ENCODE measurements around the gene ZEB1.

ZEB1 gene

DNA sequence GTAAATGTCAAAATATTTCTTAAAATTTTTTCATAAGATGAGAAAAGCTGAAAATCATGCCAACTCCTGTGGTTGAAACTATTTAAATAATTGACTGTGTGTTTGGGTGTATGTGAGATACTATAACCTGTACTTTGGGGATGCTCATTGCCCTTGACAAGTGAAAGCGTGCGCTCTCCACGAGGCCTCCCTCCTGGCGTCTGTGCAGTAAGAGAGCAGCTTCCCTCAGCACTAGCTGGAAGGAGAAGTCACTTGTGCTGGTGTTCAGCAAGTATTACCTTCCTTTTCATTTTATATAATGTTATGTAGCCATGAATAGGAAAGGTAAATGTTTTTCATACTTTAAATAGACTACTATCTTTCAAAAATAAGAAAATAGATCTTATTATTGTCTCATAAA is 118.9 kb downstream of the ZEB1 start:
- H3K18ac ChIP-seq (ENCODE audit: low read length), result no peak overlapping the region
- no peak overlapping the region for H3K23ac ChIP-seq (ENCODE audit: low read depth, low read length, poor library complexity)

DNA sequence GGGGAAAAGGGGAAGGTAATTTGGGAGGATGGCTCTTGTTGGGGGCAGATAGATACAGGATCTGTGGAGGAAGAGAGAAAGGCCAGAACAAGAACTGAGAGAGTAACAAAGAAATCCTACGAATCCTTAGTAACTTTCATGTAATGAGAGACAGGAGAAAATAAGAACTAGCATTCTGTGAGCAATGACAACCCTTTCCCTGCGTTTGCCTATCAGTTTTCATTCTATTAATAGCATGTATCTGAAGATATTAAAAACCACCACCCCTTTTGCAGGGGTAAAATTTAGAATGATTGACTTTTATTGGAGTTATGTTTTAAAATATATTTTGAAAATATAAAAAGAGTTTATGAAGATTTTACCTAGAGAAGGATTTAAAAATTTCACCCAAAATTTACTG is 132.8 kb downstream of the ZEB1 start:
- H3K9me3 ChIP-seq (replicated peaks in 1 of 2; ENCODE audit: control insufficient read depth in 2 of 2, insufficient read depth in 1 of 2, low read depth in 1 of 2, low read length in 2 of 2), result peaks cover 0 to 7% of the 10 kb centered on the region in 2 donors
- H2BK120ac ChIP-seq (ENCODE audit: low read depth, low read length), result no peak overlapping the region
- no peak overlapping the region for H3K9ac ChIP-seq (ENCODE audit: low read depth, low read length, poor library complexity)
- H4K91ac ChIP-seq (ENCODE audit: low read depth, low read length, poor library complexity), result no peak overlapping the region
- no peak overlapping the region for H2BK12ac ChIP-seq (ENCODE audit: low read length)
- no peak for DNase-seq (ENCODE audit: low spot score)
- peaks cover 3% of the 10 kb centered on the region for H3K79me1 ChIP-seq (ENCODE audit: low read depth, low read length)
- no peak overlapping the region for H2AK5ac ChIP-seq (ENCODE audit: low read depth, low read length)
- H3K4me1 ChIP-seq (ENCODE audit: control insufficient read depth in 2 of 2, insufficient read depth in 1 of 2, low read depth in 1 of 2, low read length in 2 of 2), result no peaks in the 10 kb centered on the region
- H4K8ac ChIP-seq (ENCODE audit: low read depth, low read length), result no peak overlapping the region
- H3K4ac ChIP-seq (ENCODE audit: low read length), result no peak overlapping the region
- no peak overlapping the region for H3K14ac ChIP-seq (ENCODE audit: low read length)
- no peak overlapping the region for H2AFZ ChIP-seq (ENCODE audit: low read length)
- no peaks in the 10 kb centered on the region for H3K27me3 ChIP-seq (ENCODE audit: control insufficient read depth in 3 of 3, insufficient read depth in 3 of 3, low read depth in 1 of 3, low read length in 3 of 3)
- no peak overlapping the region for H2BK5ac ChIP-seq (ENCODE audit: low read length)
- no peak overlapping the region for H2BK15ac ChIP-seq (ENCODE audit: low read length)
- H3K18ac ChIP-seq (ENCODE audit: low read length), result no peak overlapping the region
- no peak overlapping the region for H3K27ac ChIP-seq (replicated peaks; ENCODE audit: low read length)
- WGBS, 2 donors (ENCODE audit: extremely low coverage in 2 of 2, insufficient read length in 2 of 2, insufficient replicate concordance in 1 of 2), result no CpG with 5 or more reads among the region's 2 CpGs
- H3K4me3 ChIP-seq (ENCODE audit: low read length in 2 of 2), result no peak overlapping the region
- H3K36me3 ChIP-seq (replicated peaks in 1 of 2; ENCODE audit: control insufficient read depth in 2 of 2, insufficient read depth in 2 of 2, low read length in 2 of 2), result no peaks in the 10 kb centered on the region
- no peak overlapping the region for H3K4me2 ChIP-seq (ENCODE audit: insufficient read depth, low read length, poor library complexity, severe bottlenecking)
- no peak overlapping the region for H3K23ac ChIP-seq (ENCODE audit: low read depth, low read length, poor library complexity)

More for the DNA sequence above, 118.9 kb downstream of the ZEB1 start:
- H3K9ac ChIP-seq (ENCODE audit: low read depth, low read length, poor library complexity), result no peak overlapping the region
- no peak overlapping the region for H3K4ac ChIP-seq (ENCODE audit: low read length)
- WGBS, 2 donors (ENCODE audit: extremely low coverage in 2 of 2, insufficient read length in 2 of 2, insufficient replicate concordance in 1 of 2), result no CpG with 5 or more reads among the region's 4 CpGs
- H3K14ac ChIP-seq (ENCODE audit: low read length), result no peak overlapping the region
- H3K27me3 ChIP-seq (ENCODE audit: control insufficient read depth in 3 of 3, insufficient read depth in 3 of 3, low read depth in 1 of 3, low read length in 3 of 3), result no peaks in the 10 kb centered on the region
- H2BK12ac ChIP-seq (ENCODE audit: low read length), result no peak overlapping the region
- H3K79me1 ChIP-seq (ENCODE audit: low read depth, low read length), result peaks cover 2% of the 10 kb centered on the region
- no peak overlapping the region for H3K27ac ChIP-seq (replicated peaks; ENCODE audit: low read length)
- no peak overlapping the region for H4K91ac ChIP-seq (ENCODE audit: low read depth, low read length, poor library complexity)
- no peak overlapping the region for H2AK5ac ChIP-seq (ENCODE audit: low read depth, low read length)
- no peak overlapping the region for H2AFZ ChIP-seq (ENCODE audit: low read length)
- H4K8ac ChIP-seq (ENCODE audit: low read depth, low read length), result no peak overlapping the region
- no peak overlapping the region for H3K4me2 ChIP-seq (ENCODE audit: insufficient read depth, low read length, poor library complexity, severe bottlenecking)
- H3K9me3 ChIP-seq (replicated peaks in 1 of 2; ENCODE audit: control insufficient read depth in 2 of 2, insufficient read depth in 1 of 2, low read depth in 1 of 2, low read length in 2 of 2), result peaks cover 4 to 16% of the 10 kb centered on the region in 2 donors
- no peak overlapping the region for H2BK5ac ChIP-seq (ENCODE audit: low read length)
- no peak overlapping the region for H2BK15ac ChIP-seq (ENCODE audit: low read length)
- no peak overlapping the region for H3K4me3 ChIP-seq (ENCODE audit: low read length in 2 of 2)
- peaks cover 0 to 2% of the 10 kb centered on the region in 2 donors for H3K4me1 ChIP-seq (ENCODE audit: control insufficient read depth in 2 of 2, insufficient read depth in 1 of 2, low read depth in 1 of 2, low read length in 2 of 2)
- peaks cover 0 to 2% of the 10 kb centered on the region in 2 donors for H3K36me3 ChIP-seq (replicated peaks in 1 of 2; ENCODE audit: control insufficient read depth in 2 of 2, insufficient read depth in 2 of 2, low read length in 2 of 2)
- H2BK120ac ChIP-seq (ENCODE audit: low read depth, low read length), result no peak overlapping the region
- no peak for DNase-seq (ENCODE audit: low spot score)

DNA sequence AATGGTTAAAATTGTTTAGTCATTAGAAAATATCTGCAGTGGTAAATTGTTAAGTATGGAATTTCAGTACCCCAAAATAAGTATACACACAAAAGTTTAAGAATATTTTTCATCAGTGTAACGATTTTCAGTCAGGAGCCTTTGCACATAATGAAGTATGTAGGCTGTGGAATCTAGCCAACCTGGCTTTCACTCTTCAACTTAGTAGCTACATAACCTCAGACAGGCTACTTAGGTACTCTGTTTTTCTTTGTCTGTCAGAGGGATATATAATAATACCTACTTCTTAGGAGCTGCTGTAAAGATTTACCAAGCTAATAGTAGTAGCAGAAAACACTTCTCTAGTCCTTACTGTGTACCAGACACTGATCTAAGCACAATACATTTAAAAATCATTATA is 137.5 kb downstream of the ZEB1 start:
- H3K14ac ChIP-seq (ENCODE audit: low read length), result no peak overlapping the region
- H4K8ac ChIP-seq (ENCODE audit: low read depth, low read length), result no peak overlapping the region
- H3K36me3 ChIP-seq (replicated peaks in 1 of 2; ENCODE audit: control insufficient read depth in 2 of 2, insufficient read depth in 2 of 2, low read length in 2 of 2), result peaks cover 1 to 6% of the 10 kb centered on the region in 2 donors
- H3K9ac ChIP-seq (ENCODE audit: low read depth, low read length, poor library complexity), result no peak overlapping the region
- no peak for DNase-seq (ENCODE audit: low spot score)
- H3K4me2 ChIP-seq (ENCODE audit: insufficient read depth, low read length, poor library complexity, severe bottlenecking), result no peak overlapping the region
- H3K27me3 ChIP-seq (ENCODE audit: control insufficient read depth in 3 of 3, insufficient read depth in 3 of 3, low read depth in 1 of 3, low read length in 3 of 3), result no peaks in the 10 kb centered on the region
- no CpG with 5 or more reads among the region's 1 CpG for WGBS, 2 donors (ENCODE audit: extremely low coverage in 2 of 2, insufficient read length in 2 of 2, insufficient replicate concordance in 1 of 2)
- peaks cover 0 to 5% of the 10 kb centered on the region in 2 donors for H3K9me3 ChIP-seq (replicated peaks in 1 of 2; ENCODE audit: control insufficient read depth in 2 of 2, insufficient read depth in 1 of 2, low read depth in 1 of 2, low read length in 2 of 2)
- no peak overlapping the region for H4K91ac ChIP-seq (ENCODE audit: low read depth, low read length, poor library complexity)
- H2AK5ac ChIP-seq (ENCODE audit: low read depth, low read length), result no peak overlapping the region
- no peak overlapping the region for H2AFZ ChIP-seq (ENCODE audit: low read length)
- no peak overlapping the region for H3K4me3 ChIP-seq (ENCODE audit: low read length in 2 of 2)
- no peak overlapping the region for H2BK120ac ChIP-seq (ENCODE audit: low read depth, low read length)
- no peak overlapping the region for H3K27ac ChIP-seq (replicated peaks; ENCODE audit: low read length)
- H2BK5ac ChIP-seq (ENCODE audit: low read length), result no peak overlapping the region
- no peak overlapping the region for H2BK15ac ChIP-seq (ENCODE audit: low read length)
- H3K23ac ChIP-seq (ENCODE audit: low read depth, low read length, poor library complexity), result no peak overlapping the region
- no peak overlapping the region for H3K4ac ChIP-seq (ENCODE audit: low read length)
- peaks cover 3% of the 10 kb centered on the region for H3K79me1 ChIP-seq (ENCODE audit: low read depth, low read length)
- no peaks in the 10 kb centered on the region for H3K4me1 ChIP-seq (ENCODE audit: control insufficient read depth in 2 of 2, insufficient read depth in 1 of 2, low read depth in 1 of 2, low read length in 2 of 2)
- H3K18ac ChIP-seq (ENCODE audit: low read length), result no peak overlapping the region
- H2BK12ac ChIP-seq (ENCODE audit: low read length), result no peak overlapping the region

DNA sequence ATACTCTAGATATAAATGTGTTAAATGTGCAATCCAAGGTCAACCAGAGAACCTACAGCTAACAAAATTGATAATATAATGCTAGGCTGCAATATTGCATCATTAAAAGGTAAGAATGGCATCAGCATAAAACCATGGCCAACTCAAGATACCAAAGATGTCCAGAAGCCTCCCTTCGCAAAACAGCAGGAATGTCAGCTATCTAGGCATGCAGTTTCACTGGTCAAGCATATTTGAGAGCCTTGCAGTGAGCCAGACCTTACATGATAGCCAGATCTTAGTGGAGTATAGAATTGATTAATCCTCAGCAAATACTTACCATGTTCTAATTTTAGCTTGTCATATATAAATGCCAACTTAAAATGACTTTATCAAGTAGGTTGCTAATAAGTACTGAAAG is 138.8 kb downstream of the ZEB1 start:
- H2AFZ ChIP-seq (ENCODE audit: low read length), result no peak overlapping the region
- no peak overlapping the region for H2BK12ac ChIP-seq (ENCODE audit: low read length)
- no peak overlapping the region for H4K91ac ChIP-seq (ENCODE audit: low read depth, low read length, poor library complexity)
- H2BK5ac ChIP-seq (ENCODE audit: low read length), result no peak overlapping the region
- no peaks in the 10 kb centered on the region for H3K4me1 ChIP-seq (ENCODE audit: control insufficient read depth in 2 of 2, insufficient read depth in 1 of 2, low read depth in 1 of 2, low read length in 2 of 2)
- no peak for DNase-seq (ENCODE audit: low spot score)
- H3K4me2 ChIP-seq (ENCODE audit: insufficient read depth, low read length, poor library complexity, severe bottlenecking), result no peak overlapping the region
- no peak overlapping the region for H4K8ac ChIP-seq (ENCODE audit: low read depth, low read length)
- peaks cover 3% of the 10 kb centered on the region for H3K79me1 ChIP-seq (ENCODE audit: low read depth, low read length)
- no peak overlapping the region for H2BK120ac ChIP-seq (ENCODE audit: low read depth, low read length)
- H3K4me3 ChIP-seq (ENCODE audit: low read length in 2 of 2), result no peak overlapping the region
- no peak overlapping the region for H3K14ac ChIP-seq (ENCODE audit: low read length)
- WGBS, 2 donors (ENCODE audit: extremely low coverage in 2 of 2, insufficient read length in 2 of 2, insufficient replicate concordance in 1 of 2), result no CpG with 5 or more reads among the region's 1 CpG
- H2AK5ac ChIP-seq (ENCODE audit: low read depth, low read length), result no peak overlapping the region
- H3K27me3 ChIP-seq (ENCODE audit: control insufficient read depth in 3 of 3, insufficient read depth in 3 of 3, low read depth in 1 of 3, low read length in 3 of 3), result no peaks in the 10 kb centered on the region
- no peak overlapping the region for H2BK15ac ChIP-seq (ENCODE audit: low read length)
- H3K18ac ChIP-seq (ENCODE audit: low read length), result no peak overlapping the region
- H3K9me3 ChIP-seq (replicated peaks in 1 of 2; ENCODE audit: control insufficient read depth in 2 of 2, insufficient read depth in 1 of 2, low read depth in 1 of 2, low read length in 2 of 2), result peaks cover 0 to 5% of the 10 kb centered on the region in 2 donors
- no peak overlapping the region for H3K23ac ChIP-seq (ENCODE audit: low read depth, low read length, poor library complexity)
- peaks cover 5 to 19% of the 10 kb centered on the region in 2 donors for H3K36me3 ChIP-seq (replicated peaks in 1 of 2; ENCODE audit: control insufficient read depth in 2 of 2, insufficient read depth in 2 of 2, low read length in 2 of 2)
- no peak overlapping the region for H3K4ac ChIP-seq (ENCODE audit: low read length)
- no peak overlapping the region for H3K27ac ChIP-seq (replicated peaks; ENCODE audit: low read length)
- no peak overlapping the region for H3K9ac ChIP-seq (ENCODE audit: low read depth, low read length, poor library complexity)
